Hepatocyte (in vitro differentiated cells): ENCODE results near the gene SLC10A3.

Source experiments
- CTCF ChIP-seq: fragments of 200-600 bp; sonication (generic); IDR thresholded peaks from 2 replicates; pipeline ENCODE4 v1.5.1; 2016; ENCODE audit warnings: antibody characterized with exemption, mild to moderate bottlenecking; ENCODE audit not compliant: poor library complexity
- EZH2 ChIP-seq: fragments of 200-600 bp; sonication (generic); IDR thresholded peaks from 2 replicates; pipeline ENCODE4 v1.6.1; 2016; ENCODE audit warnings: antibody characterized with exemption, mild to moderate bottlenecking, borderline replicate concordance
- EZH2phosphoT487 ChIP-seq: fragments of 200-600 bp; sonication (generic); IDR thresholded peaks from one replicate; pipeline ENCODE4 v1.6.1; 2018; ENCODE audit warnings: antibody characterized with exemption, mild to moderate bottlenecking, low read depth, moderate library complexity; ENCODE audit not compliant: unreplicated experiment, severe bottlenecking

GRCh38 chrX:154444755-154445246 lies 45.6 kb downstream of the SLC10A3 start:
- TF ChIP-seq CTCF (no peak), EZH2phosphoT487 (no peak), EZH2 (no peak)
